NOMO-1 (cell line): Measurements from ENCODE around the gene NUCKS1.
A peak's percentile ranks its signal among the peaks of the same experiment; 100 is the strongest.

ENCODE experiments used
- DNase-seq, 2 experiments: peaks; one replicate each; lab custom pipeline; 2025; ENCODE audit not compliant: unreplicated experiment in 2 of 2; lab: John Stamatoyannopoulos, UW

Gene NUCKS1

GRCh38 chr1:205670611-205671430, 79.2 kb downstream of the NUCKS1 start:
- no peak for DNase-seq

DNA sequence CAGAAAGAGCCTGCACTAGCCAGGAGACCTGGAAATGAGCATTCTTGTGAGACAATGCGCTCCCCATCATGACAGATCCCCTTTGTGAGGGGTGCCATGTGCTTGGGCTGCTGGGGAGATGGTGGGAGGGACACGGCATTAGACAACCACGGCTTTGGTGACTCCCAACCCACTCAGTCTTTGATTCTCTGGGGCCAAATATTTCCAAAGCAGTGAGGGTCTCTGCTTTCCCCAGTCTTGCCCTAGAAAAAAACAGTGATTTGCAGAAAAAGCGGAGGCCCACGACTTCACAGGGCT, 79.9 kb downstream of the NUCKS1 start:
- no peak for DNase-seq

GRCh38 chr1:205669341-205670149, 80.4 kb downstream of the NUCKS1 start:
- no peak for DNase-seq

GRCh38 chr1:205668951-205669340, 81.0 kb downstream of the NUCKS1 start:
- DNase-seq = peak; percentile 28 to 50

DNA sequence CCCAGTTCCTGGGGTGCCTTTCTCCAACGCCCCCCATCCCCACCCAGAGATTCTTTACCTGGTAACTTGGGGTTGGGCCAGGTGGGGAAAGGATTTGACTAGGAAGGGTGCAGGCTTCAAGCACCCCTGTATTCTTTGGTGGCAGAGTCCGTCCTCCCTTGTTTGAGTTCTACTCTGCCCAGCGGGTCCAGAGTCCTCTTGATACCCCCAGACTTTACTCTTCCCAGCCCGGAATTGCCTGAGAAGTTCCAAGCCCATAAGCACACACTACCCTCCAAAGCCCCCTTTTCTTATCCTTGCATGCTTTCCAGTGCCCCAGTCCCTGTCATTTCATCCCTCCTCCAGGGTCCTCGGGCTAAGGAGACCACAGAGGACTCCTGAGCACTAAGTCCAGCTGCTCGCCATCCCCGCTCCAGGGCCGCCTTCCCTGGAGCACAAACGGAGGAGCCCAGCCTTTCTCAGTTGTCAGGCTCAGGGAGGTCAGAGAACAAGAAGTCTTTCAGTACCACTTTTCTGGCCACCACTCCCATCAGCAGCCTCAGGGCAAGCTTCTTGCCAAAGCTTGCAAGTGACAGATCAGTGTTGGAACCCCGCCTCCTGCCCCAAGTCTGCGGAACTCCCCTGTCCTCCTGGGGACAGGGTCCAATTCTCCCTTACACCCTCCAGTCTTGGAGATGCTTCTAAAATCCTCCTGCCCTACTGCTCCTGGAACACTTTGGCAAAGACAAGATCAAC, 81.9 kb downstream of the NUCKS1 start:
- DNase-seq = peak in 1 of 2 experiments; percentile 14

GRCh38 chr1:205666372-205667166, 83.4 kb downstream of the NUCKS1 start:
- DNase-seq = no peak

DNA sequence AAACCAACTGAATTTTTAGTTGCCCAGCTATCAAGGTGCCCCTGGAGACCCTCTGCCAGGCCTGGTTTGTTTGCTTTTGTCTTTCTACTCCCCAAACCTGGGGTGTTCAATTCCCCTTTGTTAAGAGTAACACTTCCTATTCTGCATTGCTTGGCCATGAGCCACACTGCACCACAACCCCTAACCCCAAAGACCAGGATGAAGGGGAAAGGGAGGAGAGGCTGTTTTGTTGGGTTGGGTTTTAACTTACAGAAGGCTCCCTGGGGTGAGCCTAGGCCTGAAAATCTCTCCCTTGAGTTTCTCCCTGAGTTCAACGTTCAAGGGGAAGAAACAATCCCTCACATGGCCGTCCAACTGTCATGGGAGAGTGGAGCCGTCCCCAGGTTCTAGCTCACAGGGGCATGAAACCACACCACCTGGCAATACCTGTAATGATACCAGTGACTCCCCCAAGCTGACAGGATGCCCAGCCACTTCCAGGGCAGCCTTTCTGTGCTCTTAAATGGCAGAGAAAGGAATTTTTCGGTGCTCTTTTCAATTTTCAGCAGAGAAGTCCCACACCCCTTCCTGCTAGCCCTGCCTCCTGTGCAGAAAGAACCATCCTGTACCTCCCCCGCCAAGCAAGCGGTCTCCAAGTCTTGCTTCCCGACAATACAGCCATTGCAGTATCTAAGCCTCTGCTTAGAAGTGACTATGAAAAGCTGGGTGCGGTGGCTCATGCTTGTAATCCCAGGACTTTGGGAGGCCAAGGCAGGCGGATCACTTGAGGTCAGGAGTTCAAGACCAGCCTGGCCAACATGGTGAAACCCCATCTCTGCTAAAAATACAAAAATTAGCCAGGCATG, 84.6 kb downstream of the NUCKS1 start:
- peak in 1 of 2 experiments; percentile 7 for DNase-seq

- no peak for DNase-seq
Measured at GRCh38 chr1:205664399-205665017, 85.5 kb downstream of the NUCKS1 start.

GRCh38 chr1:205663286-205663936, 86.6 kb downstream of the NUCKS1 start:
- no peak for DNase-seq
